HG03045 (cell line): Measurements from ENCODE around the gene ALKBH7.
"Not testable (repeated sequence)": the region's sequence is repeated elsewhere in the genome, so short reads cannot be mapped to it uniquely, and the experiment has no call there.

Source experiments
- ATAC-seq: cut with Tn5 transposase; IDR thresholded peaks from one replicate; pipeline ENCODE4 v1.9.1; 2021; ENCODE audit warnings: mild to moderate bottlenecking, moderate library complexity; ENCODE audit not compliant: unreplicated experiment

ALKBH7 gene

GRCh38 chr19:6372594-6373095, at the start of gene ALKBH7:
Gene ALKBH7, plus strand, starts transcription at chr19:6372794. Its CDS starts 27 bp downstream, at chr19:6372821.
- peak; percentile 73 for ATAC-seq

GRCh38 chr19:6324757-6325156, 47.8 kb upstream of the ALKBH7 start:
- no peak for ATAC-seq

- no peak for ATAC-seq
These were observed 47.0 kb upstream of the ALKBH7 start for GRCh38 chr19:6325614-6326013.

DNA sequence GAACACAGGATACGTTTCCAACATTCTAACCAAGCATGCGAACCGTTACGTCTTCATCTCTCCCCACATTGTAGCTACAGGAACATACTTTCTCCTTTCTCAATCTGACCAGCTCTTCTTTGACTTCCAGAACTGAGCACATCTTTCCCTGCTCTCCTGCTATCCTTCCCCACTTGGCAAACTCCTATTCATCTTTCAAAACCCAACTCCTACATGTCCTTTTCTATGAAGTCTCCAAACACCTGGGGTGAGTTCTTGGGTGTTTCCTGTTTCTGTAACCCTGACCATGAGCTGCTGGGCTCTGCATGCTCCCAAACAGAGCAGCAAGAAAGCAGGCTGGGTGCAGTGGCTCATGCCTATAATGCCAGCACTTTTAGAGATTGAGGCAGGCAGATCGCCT, 45.8 kb upstream of the ALKBH7 start:
- no peak for ATAC-seq

GRCh38 chr19:6333439-6333838, 39.2 kb upstream of the ALKBH7 start, which contains the start of gene ACER1:
Gene ACER1, minus strand, starts transcription at chr19:6333612. Its CDS starts 61 bp downstream, at chr19:6333551.
- ATAC-seq = no peak

GRCh38 chr19:6334490-6335285, 37.9 kb upstream of the ALKBH7 start:
- ATAC-seq = no peak

DNA sequence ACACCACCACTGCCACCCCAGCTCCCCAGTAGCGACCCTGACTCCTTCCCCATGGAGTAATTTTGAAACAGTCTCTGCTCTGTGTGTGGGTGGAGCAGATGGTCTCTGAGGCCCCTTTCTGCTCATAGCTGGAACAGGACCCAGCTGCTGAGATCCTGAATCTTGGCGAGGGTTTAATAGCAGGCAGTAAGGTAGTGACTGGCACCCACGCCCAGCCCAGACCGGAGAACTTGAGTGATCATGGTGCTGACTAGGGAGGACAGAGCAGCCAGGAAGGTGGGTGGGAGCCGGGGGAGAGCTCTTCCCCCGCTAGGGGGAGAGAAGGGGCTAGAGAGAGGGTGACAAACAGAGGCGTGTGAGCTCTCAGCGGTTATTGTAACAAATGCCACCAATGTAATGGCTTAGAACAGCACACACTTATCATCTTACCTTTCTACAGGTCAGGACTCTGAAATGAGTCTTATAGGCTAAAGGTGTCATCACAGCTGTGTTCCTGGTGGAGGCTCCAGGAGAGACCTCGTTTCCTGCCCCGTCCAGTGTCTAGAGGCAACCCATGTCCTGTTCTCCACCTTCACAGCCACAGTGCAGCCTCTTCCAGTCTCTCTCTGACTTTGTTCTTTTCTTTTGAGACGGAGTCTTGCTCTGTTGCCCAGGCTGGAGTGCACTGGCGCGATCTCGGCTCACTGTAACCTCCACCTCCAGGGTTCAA, 31.9 kb upstream of the ALKBH7 start:
- ATAC-seq = no peak

DNA sequence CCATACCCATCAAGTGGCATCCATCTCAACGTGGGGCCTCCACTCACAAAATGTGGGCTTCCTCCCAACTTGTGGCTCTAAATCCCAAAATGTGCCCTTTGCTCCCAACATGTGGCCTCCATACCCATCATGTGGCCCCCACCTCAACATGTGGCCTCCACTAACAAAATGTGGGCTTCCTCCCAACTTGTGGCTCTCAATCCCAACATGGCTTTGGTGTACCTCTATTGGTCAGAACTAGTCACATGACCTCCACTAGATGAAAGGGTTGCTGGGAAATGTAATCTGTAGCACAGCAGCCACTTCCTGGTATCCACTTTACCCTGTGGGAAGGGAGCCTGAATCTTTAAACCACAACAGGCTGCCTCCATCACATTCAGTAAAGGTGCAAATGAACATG, 29.1 kb upstream of the ALKBH7 start:
- no peak for ATAC-seq

DNA sequence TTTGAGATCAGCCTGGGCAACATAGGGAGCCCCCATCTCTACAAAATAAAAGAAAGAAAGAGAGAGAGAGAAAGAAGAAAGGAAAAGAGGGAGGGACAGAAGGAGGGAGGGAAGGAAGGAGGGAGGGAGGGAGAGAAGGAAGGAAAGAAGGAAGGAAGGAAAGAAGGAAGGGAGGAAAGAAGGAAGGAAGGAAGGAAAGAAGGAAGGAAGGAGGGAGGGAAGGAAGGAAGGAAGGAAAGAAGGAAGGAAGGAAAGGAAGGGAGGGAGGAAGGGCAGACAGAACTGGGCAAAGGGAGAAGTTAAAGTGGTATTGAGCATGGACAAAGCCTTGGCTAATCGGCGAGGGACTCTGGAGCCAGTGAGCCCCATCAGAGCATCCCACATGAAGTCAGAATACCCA, 23.3 kb upstream of the ALKBH7 start:
- ATAC-seq = not testable (repeated sequence)

GRCh38 chr19:6350688-6351087, 21.9 kb upstream of the ALKBH7 start:
- no peak for ATAC-seq

DNA sequence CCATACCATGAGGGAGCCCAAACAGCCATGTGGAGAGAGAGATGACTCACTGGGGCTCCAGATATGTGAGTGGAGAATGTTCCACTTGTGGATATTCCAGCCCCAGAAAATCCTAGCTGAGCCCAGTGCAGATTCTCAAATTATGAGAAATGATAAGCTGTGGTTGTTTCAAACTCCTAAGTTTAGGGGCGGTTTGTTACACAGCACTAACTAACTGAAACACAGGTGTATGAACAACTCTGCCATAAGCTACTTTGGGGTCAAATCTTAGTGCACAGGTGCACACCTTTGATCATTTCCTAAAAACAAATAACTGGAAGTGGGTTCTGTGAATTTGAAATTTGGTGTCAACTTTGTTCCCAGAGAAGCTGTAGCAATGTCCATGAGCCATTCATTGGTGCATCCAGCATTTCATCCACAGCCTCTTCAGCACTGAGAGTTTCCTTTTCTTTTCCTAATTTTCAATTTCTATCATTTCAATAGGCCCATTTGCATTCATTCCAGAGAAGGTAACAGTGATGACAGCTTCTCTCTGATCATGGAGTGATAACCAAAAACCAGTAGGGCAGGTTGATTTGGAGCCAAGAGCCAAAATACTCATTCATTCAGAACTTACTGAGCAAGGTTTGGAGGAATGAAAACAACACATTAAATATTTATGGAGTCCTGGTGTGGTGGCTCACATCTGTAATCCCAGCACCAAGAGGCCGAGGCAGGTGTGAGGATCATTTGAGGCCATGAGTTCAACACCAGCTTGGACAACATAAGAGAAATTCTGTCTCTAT, 20.0 kb upstream of the ALKBH7 start:
- ATAC-seq = no peak

DNA sequence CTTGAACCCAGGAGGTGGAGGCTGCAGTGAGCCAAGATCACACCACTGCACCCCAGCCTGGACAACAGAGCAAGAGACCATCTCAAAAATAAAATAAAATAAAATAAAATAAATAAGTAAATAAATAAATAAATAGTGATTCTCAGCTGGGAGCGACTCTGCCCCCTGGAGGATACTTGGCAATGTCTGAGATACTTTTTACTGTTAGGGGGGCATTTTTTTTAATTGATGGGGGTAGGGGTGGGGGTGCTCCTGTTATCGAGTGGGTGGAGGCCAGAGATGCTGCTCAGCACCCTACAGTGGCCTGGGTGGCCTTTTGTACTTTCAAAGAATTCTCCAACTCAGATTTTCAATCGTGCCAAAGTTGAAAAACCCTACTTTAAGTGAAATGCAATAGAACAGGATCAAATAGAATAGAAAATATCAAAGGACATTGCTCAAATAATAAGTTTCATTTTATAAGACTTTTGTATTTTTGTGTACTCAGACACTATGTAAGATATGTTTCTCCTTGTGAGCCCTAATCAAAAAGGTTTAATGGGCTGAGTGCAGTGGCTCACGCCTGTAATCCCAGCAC, 18.4 kb upstream of the ALKBH7 start:
- ATAC-seq = no peak

- not testable (repeated sequence) for ATAC-seq
These were observed 17.1 kb upstream of the ALKBH7 start for GRCh38 chr19:6355321-6356040.

DNA sequence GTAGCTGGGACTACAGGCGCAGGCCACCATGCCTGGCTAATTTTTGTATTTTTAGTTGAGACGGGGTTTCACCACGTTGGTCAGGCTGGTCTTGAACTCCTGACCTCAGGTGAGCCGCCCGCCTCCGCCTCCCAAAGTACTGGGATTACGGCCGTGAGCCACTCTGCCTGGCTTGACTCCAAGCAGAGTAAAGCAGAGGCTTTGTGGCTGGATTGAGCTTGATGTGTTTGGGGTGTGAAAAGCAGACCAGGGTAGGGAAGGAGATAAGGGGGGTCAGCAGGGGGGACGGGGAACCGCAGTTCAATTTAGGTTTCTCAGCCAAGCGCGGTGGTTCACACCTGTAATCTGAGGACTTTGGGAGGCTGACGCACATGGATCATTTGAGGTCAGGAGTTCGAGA, 15.4 kb upstream of the ALKBH7 start:
- no peak for ATAC-seq

DNA sequence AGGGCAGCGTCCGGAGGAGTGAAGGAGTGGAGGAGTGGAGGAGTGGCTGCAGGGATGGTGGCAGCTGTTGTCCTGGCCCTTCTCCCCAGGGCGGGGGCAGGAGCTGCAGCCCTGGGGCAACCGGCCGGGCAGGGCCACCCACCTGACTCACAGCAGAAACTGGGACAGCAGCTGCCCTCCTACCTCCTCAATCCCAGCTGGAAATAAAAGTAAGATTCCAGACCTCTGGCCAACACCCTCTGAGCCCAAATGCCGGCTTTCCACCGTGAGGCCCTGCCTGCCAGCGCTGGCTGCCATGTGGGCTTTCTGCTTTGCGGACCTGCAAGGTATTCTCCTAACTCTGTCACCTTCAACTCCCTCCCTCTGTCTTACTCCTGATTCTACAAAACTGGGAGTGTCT, 14.6 kb upstream of the ALKBH7 start:
- no peak for ATAC-seq

GRCh38 chr19:6359568-6360341, 12.8 kb upstream of the ALKBH7 start:
- ATAC-seq = no peak

DNA sequence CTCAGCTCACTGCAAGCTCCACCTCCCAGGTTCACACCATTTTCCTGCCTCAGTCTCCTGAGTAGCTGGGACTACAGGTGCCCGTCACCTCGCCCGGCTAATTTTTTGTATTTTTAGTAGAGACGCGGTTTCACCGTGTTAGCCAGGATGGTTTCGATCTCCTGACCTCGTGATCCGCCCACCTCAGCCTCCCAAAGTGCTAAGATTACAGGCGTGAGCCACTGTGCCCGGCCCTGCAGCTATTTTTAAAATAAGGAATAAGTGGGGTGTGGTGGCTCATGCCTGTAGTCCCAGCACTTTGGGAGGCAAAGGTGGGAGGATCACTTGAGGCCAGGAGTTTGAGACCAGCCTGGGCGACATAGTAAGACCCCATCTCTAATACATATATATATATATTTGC, 12.1 kb upstream of the ALKBH7 start:
- not testable (repeated sequence) for ATAC-seq

DNA sequence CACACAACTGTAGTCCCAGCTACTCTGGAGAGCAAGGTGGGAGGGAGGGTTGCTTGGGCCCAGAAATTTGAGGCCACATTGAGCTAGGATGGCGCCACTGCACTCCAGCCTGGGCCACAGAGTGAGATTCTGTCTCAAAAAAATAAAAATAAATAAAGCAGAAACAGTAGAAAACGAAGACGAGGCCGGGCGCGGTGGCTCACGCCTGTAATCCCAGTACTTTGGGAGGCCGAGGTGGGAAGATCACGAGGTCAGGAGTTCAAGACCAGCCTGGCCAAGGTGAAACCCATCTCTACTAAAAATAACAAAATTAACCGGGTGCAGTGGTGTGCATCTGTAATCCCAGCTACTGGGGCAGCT, 11.8 kb upstream of the ALKBH7 start:
- not testable (repeated sequence) for ATAC-seq

DNA sequence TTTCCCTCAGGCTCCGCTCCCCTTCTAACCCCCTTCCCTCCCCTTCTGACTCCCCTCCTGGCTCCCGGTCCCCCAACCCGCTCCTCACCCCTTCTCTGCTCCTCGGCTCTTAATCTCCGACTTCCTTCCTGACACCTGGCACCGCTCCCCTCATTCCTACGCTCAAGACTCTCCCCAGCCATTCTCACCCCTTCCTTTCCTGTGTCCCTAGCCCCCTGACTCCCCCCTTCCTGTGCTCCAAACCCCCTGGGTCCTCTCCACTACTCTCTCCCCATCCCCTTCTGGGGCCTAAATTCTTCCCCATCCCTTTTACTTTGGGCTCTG, 10.6 kb upstream of the ALKBH7 start:
- ATAC-seq = no peak

DNA sequence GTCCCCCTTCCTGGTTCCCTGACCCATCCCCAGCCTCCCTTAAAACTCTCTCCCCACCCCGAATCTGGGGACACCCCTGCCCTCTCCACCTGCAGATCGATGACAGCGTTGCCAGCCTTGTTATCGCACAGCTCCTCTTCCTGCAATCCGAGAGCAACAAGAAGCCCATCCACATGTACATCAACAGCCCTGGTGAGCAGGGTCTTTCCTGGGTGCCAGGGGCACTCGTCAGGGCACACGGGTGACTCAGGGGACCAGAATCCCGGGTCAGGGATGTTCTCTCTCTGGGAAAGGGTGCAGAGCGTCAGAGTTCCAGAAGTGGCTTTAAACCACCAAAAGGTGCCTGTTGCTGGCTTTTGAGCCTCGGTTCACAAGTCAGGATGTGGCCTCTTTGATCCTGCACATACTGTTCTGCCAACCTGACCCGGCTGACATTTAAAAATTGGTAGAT, 10.2 kb upstream of the ALKBH7 start:
- no peak for ATAC-seq
